HEK293 (cell line): ENCODE results near the gene TPCN2.

Experiments
- CTCF ChIA-PET: fragments of 350-600 bp; formaldehyde crosslinking; extraction: SDS; loops from one replicate; lab custom pipeline; 2021; ENCODE audit warnings: antibody characterized with exemption; lab: Yijun Ruan, JAX
- POLR2A ChIA-PET: fragments of 300-600 bp; formaldehyde crosslinking; extraction: SDS; loops from one replicate; lab custom pipeline; 2020; ENCODE audit warnings: antibody characterized with exemption, inconsistent platforms; lab: Yijun Ruan, JAX
- H3K27ac ChIP-seq: fragments of 200-500 bp; sonication (Bioruptor generic); 2 replicates; pipeline ENCODE4 v1.5.1; 2014; ENCODE audit warnings: low read depth, low read length, control low read depth, inconsistent platforms; ENCODE audit errors: extremely low read depth
- H3K36me3 ChIP-seq, 2 experiments: fragments of 200-500 bp in 1 of 2; sonication (Bioruptor generic) in 1 of 2; 1 replicate in 1 of 2; 2 replicates in 1 of 2; pipeline ENCODE4 v1.5.1; 2014 to 2017; ENCODE audit warnings: inconsistent platforms in 2 of 2, low read length in 2 of 2; ENCODE audit not compliant: control insufficient read depth in 2 of 2, insufficient read depth in 1 of 2
- H3K4me1 ChIP-seq: fragments of 200-500 bp; sonication (Bioruptor generic); 2 replicates; pipeline ENCODE4 v1.5.1; 2014; ENCODE audit warnings: mild to moderate bottlenecking, low read length, inconsistent platforms; ENCODE audit not compliant: control insufficient read depth, insufficient read depth
- H3K4me3 ChIP-seq: 2 replicates; pipeline ENCODE4 v1.5.1; 2011; ENCODE audit warnings: low read depth, mild to moderate bottlenecking, control low read depth, low read length, moderate library complexity
- H3K9me3 ChIP-seq: fragments of 200-500 bp; sonication (Bioruptor generic); 2 replicates; pipeline ENCODE4 v1.5.1; 2014; ENCODE audit warnings: low read depth, low read length, inconsistent platforms; ENCODE audit not compliant: control insufficient read depth, insufficient read depth
- HOXC10 ChIP-seq: sonication (generic); formaldehyde crosslinking; IDR thresholded peaks from 2 replicates; pipeline ENCODE4 v1.8.1; 2023; ENCODE audit warnings: mild to moderate bottlenecking, missing genetic modification reagents
- KLF1 ChIP-seq: fragments of 450-650 bp; formaldehyde crosslinking; IDR thresholded peaks from 2 replicates; pipeline ENCODE4 v1.5.1; 2016; ENCODE audit warnings: missing biosample characterization, missing genetic modification characterization
- MZF1 ChIP-seq: fragments of 450-650 bp; formaldehyde crosslinking; IDR thresholded peaks from 2 replicates; pipeline ENCODE4 v1.5.1; 2017; ENCODE audit warnings: missing biosample characterization, missing genetic modification characterization, borderline replicate concordance
- OSR2 ChIP-seq: fragments of 450-650 bp; formaldehyde crosslinking; IDR thresholded peaks from 2 replicates; pipeline ENCODE4 v1.5.1; 2016; ENCODE audit warnings: missing biosample characterization, missing genetic modification characterization
- RBAK ChIP-seq: fragments of 450-650 bp; formaldehyde crosslinking; IDR thresholded peaks from 2 replicates; pipeline ENCODE4 v1.5.1; 2016; ENCODE audit warnings: missing biosample characterization, missing genetic modification characterization
- SP2 ChIP-seq: fragments of 450-650 bp; formaldehyde crosslinking; IDR thresholded peaks from 2 replicates; pipeline ENCODE4 v1.5.1; 2016; ENCODE audit warnings: missing biosample characterization, missing genetic modification characterization
- YY2 ChIP-seq: fragments of 450-650 bp; formaldehyde crosslinking; IDR thresholded peaks from 2 replicates; pipeline ENCODE4 v1.5.1; 2016; ENCODE audit warnings: missing biosample characterization, missing genetic modification characterization
- ZBTB1 ChIP-seq: fragments of 450-650 bp; formaldehyde crosslinking; IDR thresholded peaks from 2 replicates; pipeline ENCODE4 v1.5.1; 2016; ENCODE audit warnings: missing biosample characterization, missing genetic modification characterization
- ZBTB20 ChIP-seq: fragments of 450-650 bp; formaldehyde crosslinking; IDR thresholded peaks from 2 replicates; pipeline ENCODE4 v1.5.1; 2016; ENCODE audit warnings: missing biosample characterization, missing genetic modification characterization
- ZBTB8A ChIP-seq: fragments of 450-650 bp; formaldehyde crosslinking; IDR thresholded peaks from 2 replicates; pipeline ENCODE4 v1.5.1; 2016; ENCODE audit warnings: missing biosample characterization, missing genetic modification characterization
- ZFP3 ChIP-seq: fragments of 450-650 bp; formaldehyde crosslinking; IDR thresholded peaks from 2 replicates; pipeline ENCODE4 v1.5.1; 2016; ENCODE audit warnings: low read depth, missing biosample characterization, missing genetic modification characterization
- ZNF311 ChIP-seq: fragments of 450-650 bp; formaldehyde crosslinking; IDR thresholded peaks from 2 replicates; pipeline ENCODE4 v1.5.1; 2017; ENCODE audit warnings: missing biosample characterization, missing genetic modification characterization, borderline replicate concordance
- ZNF324 ChIP-seq: fragments of 450-650 bp; formaldehyde crosslinking; IDR thresholded peaks from 2 replicates; pipeline ENCODE4 v1.5.1; 2016; ENCODE audit warnings: missing biosample characterization, missing genetic modification characterization
- ZNF335 ChIP-seq: fragments of 450-650 bp; formaldehyde crosslinking; conservative IDR thresholded peaks from 2 replicates; pipeline ENCODE4 v1.5.1; 2016; ENCODE audit warnings: missing biosample characterization, missing genetic modification characterization
- ZNF391 ChIP-seq: fragments of 450-650 bp; formaldehyde crosslinking; IDR thresholded peaks from 2 replicates; pipeline ENCODE4 v1.5.1; 2016; ENCODE audit warnings: low read depth, missing biosample characterization, missing genetic modification characterization, borderline replicate concordance
- ZNF404 ChIP-seq: fragments of 450-650 bp; formaldehyde crosslinking; IDR thresholded peaks from 2 replicates; pipeline ENCODE4 v1.5.1; 2017; ENCODE audit warnings: missing biosample characterization, missing genetic modification characterization
- ZNF423 ChIP-seq: fragments of 450-650 bp; formaldehyde crosslinking; IDR thresholded peaks from 2 replicates; pipeline ENCODE4 v1.5.1; 2016; ENCODE audit warnings: missing biosample characterization, missing genetic modification characterization
- ZNF473 ChIP-seq: fragments of 450-650 bp; formaldehyde crosslinking; IDR thresholded peaks from 2 replicates; pipeline ENCODE4 v1.5.1; 2017; ENCODE audit warnings: missing biosample characterization, missing genetic modification characterization
- ZNF660 ChIP-seq: fragments of 450-650 bp; IDR thresholded peaks from 2 replicates; pipeline ENCODE4 v1.5.1; 2018; ENCODE audit warnings: missing biosample characterization, mild to moderate bottlenecking, missing genetic modification characterization
- TF ChIP-seq, protein P1 (sequence below): fragments of 450-650 bp; formaldehyde crosslinking; IDR thresholded peaks from 2 replicates; pipeline ENCODE4 v1.5.1; 2017; ENCODE audit warnings: missing biosample characterization, mild to moderate bottlenecking, missing genetic modification characterization, moderate library complexity
- TF ChIP-seq, protein P2 (sequence below): fragments of 450-650 bp; formaldehyde crosslinking; IDR thresholded peaks from 2 replicates; pipeline ENCODE4 v1.5.1; 2016; ENCODE audit warnings: missing biosample characterization, missing genetic modification characterization, low read depth
- TF ChIP-seq, protein P3 (sequence below): fragments of 450-650 bp; formaldehyde crosslinking; IDR thresholded peaks from 2 replicates; pipeline ENCODE4 v1.5.1; 2017; ENCODE audit warnings: missing biosample characterization, missing genetic modification characterization

The TPCN2 gene

DNA sequence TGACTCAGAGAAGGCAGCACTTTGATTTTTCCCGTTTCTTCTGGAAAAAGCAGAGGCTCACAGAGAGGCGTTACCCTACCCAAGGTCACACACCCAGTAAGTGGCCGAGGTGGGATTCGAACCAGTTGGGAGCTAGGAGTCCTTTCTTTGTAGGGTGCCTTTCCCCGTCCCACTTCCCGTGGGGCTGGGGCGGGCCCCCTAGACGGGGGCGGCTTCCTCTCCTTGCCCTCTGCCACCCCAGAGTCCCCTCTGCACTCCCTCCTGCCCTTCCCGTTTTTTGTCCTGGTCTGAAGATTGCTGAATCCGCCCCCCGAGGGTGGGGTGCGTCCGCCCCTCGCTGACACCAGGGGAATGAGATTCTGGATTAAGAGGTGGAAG is 747 bp downstream of the TPCN2 start:
- Histone ChIP-seq H3K4me3 (peak overlapping the region; percentile 70), H3K27ac (no peak overlapping the region; the same call in 1 of the 2 replicates), H3K9me3 (no peaks in the 10 kb centered on the region), H3K4me1 (no peaks in the 10 kb centered on the region), H3K36me3 (peaks cover 0 to 10% of the 10 kb centered on the region in 2 experiments; a peak in 1 of 3 replicates)
- TF ChIP-seq ZNF311 (no peak), ZNF335 (tag by site-specific recombination) (0 out of 2 replicates have a peak, but pooled peaks have one; percentile 12), ZNF423 (tag by site-specific recombination) (no peak)
- TF ChIP-seq, protein P1, sequence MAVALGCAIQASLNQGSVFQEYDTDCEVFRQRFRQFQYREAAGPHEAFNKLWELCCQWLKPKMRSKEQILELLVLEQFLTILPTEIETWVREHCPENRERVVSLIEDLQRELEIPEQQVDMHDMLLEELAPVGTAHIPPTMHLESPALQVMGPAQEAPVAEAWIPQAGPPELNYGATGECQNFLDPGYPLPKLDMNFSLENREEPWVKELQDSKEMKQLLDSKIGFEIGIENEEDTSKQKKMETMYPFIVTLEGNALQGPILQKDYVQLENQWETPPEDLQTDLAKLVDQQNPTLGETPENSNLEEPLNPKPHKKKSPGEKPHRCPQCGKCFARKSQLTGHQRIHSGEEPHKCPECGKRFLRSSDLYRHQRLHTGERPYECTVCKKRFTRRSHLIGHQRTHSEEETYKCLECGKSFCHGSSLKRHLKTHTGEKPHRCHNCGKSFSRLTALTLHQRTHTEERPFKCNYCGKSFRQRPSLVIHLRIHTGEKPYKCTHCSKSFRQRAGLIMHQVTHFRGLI (tag by site-specific recombination) = no peak
- CTCF ChIA-PET = interaction anchor here (0.6 to 0.7 kb wide), 4 partner anchors 30 to 899 kb away, joined by 3 to 4 read pairs (median 4); no protein-coding TSS in a partner anchor
- POLR2A ChIA-PET = interaction anchor here (1.9 kb wide), 1 partner anchor 40 kb away, joined by 9 read pairs; no protein-coding TSS in a partner anchor

DNA sequence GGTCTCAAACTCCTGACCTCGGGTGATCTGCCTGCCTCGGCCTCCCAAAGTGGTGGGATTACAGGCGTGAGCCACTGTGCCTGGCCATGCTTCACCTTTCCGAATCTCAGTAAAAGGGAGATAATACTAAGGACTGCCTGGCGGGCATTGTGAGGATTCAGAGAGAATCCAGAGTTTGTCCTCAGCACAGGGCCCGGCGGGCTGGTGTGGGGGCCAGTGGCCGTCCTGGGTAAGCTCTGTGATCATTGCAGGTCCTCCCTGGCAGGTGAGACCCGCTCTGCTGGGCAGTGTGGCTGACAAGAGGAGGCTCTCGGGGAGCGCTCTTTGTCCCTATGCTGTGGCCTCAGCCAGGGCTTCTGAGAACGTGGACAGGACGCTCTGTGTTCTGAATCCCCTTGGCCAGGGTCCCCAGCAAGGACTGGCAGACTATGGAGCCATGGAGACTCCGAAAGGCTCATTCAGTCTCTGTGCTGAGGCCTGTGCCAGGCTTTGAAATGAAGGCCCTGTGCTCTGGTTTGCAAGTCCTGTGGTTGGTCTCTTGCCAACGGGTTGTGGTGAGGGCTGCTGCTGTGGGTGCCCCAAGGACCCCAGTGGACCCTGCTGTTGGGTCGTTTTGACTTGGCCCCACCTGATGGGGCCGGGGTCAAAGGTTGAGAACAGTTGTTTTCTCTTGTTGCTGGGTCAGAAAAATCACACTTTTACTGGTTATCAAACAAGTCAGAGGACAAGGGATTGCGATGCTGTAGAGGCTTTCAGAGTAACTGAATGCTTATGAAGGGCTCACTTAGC is 2.1 kb downstream of the TPCN2 start:
- Histone ChIP-seq H3K36me3 (peaks cover 0 to 24% of the 10 kb centered on the region in 2 experiments; a peak in 1 of 3 replicates), H3K4me3 (no peak overlapping the region), H3K9me3 (no peaks in the 10 kb centered on the region), H3K27ac (no peak overlapping the region), H3K4me1 (no peaks in the 10 kb centered on the region)
- TF ChIP-seq MZF1 (tag by site-specific recombination) (no peak), ZBTB20 (tag by site-specific recombination) (peak; percentile 70), KLF1 (tag by site-specific recombination) (no peak), YY2 (tag by site-specific recombination) (no peak)
- POLR2A ChIA-PET = no interaction called here
- CTCF ChIA-PET = interaction anchor here (1.2 kb wide), 1 partner anchor 156 kb away, joined by 4 read pairs; no protein-coding TSS in a partner anchor

DNA sequence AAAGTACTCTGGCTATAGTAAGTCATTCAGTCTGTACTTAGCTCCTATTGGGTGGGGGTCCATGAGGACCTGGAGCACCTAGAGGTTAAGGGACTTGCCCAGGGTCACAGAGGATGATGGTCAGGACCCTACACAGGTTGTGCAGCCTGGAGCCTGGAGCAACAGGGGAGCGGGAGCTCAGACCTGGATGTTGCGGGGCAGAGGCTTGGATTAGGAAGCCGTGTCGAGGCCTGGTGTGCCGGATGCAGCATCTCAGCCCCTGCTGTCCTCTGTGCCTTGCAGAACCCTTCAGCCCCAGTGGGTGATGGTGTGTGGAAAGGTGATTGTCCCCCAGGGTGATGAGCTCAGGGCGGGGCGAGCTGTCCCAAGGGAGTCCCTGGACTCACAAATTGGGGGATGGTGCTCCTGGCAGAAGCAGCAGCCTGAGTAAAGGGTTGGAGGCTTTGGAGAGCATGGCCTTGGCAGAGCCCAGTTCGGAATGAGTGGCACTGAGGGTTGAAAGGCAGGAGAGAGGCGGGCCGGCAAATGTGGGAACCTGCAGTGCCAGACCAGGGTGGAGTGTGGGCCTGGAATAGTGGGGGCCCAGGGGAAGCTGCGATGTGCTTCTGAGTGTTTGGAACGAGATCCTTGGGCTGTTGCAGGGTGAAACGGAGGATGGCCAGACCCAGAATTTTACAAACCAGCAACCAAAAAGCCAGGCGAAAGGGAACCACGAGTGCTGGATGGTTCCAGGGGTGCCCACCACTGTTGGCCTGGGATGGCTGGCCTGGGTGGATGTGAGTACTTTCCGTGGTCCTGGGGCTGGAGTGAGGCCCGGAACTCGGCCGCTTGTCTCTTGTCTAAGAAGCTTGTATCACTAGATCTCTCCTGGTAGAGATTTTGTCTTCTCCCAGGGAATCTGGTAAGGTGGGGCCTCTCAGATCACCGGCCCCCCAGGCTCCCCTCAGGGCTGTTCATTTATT is 2.9 kb downstream of the TPCN2 start:
- no peak overlapping the region for H3K4me3 ChIP-seq
- no peaks in the 10 kb centered on the region for H3K9me3 ChIP-seq
- POLR2A ChIA-PET = no interaction called here
- H3K27ac ChIP-seq = no peak overlapping the region
- TF ChIP-seq, protein P2, sequence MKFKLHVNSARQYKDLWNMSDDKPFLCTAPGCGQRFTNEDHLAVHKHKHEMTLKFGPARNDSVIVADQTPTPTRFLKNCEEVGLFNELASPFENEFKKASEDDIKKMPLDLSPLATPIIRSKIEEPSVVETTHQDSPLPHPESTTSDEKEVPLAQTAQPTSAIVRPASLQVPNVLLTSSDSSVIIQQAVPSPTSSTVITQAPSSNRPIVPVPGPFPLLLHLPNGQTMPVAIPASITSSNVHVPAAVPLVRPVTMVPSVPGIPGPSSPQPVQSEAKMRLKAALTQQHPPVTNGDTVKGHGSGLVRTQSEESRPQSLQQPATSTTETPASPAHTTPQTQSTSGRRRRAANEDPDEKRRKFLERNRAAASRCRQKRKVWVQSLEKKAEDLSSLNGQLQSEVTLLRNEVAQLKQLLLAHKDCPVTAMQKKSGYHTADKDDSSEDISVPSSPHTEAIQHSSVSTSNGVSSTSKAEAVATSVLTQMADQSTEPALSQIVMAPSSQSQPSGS (tag by site-specific recombination) = no peak
- TF ChIP-seq, protein P1 (tag by site-specific recombination) = no peak
- TF ChIP-seq, protein P3, sequence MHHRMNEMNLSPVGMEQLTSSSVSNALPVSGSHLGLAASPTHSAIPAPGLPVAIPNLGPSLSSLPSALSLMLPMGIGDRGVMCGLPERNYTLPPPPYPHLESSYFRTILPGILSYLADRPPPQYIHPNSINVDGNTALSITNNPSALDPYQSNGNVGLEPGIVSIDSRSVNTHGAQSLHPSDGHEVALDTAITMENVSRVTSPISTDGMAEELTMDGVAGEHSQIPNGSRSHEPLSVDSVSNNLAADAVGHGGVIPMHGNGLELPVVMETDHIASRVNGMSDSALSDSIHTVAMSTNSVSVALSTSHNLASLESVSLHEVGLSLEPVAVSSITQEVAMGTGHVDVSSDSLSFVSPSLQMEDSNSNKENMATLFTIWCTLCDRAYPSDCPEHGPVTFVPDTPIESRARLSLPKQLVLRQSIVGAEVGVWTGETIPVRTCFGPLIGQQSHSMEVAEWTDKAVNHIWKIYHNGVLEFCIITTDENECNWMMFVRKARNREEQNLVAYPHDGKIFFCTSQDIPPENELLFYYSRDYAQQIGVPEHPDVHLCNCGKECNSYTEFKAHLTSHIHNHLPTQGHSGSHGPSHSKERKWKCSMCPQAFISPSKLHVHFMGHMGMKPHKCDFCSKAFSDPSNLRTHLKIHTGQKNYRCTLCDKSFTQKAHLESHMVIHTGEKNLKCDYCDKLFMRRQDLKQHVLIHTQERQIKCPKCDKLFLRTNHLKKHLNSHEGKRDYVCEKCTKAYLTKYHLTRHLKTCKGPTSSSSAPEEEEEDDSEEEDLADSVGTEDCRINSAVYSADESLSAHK = no peak
- TF ChIP-seq RBAK (tag by site-specific recombination) (no peak), OSR2 (tag by site-specific recombination) (no peak), ZNF473 (no peak), SP2 (tag by site-specific recombination) (no peak), ZNF423 (tag by site-specific recombination) (no peak), ZBTB1 (tag by site-specific recombination) (no peak), ZFP3 (tag by site-specific recombination) (no peak), ZNF404 (no peak), ZNF324 (no peak), ZBTB8A (tag by site-specific recombination) (no peak), HOXC10 (CRISPR knock-in tag) (no peak), ZNF391 (tag by site-specific recombination) (no peak), ZNF660 (tag by site-specific recombination) (no peak)
- TF ChIP-seq, all 188 proteins: peak for 0
- Histone ChIP-seq H3K36me3 (peaks cover 0 to 28% of the 10 kb centered on the region in 2 experiments; a peak in 1 of 3 replicates), H3K4me1 (no peaks in the 10 kb centered on the region)
- CTCF ChIA-PET = interaction anchor here (0.7 to 1.2 kb wide), 2 partner anchors 157 to 591 kb away, joined by 3 to 4 read pairs; no protein-coding TSS in a partner anchor
